ENCODE results near the gene CBX5.
"Not testable (repeated sequence)": the region's sequence is repeated elsewhere in the genome, so short reads cannot be mapped to it uniquely, and the experiment has no call there.

Gene CBX5

GRCh38 chr12:54279632-54280467 is at the start of gene CBX5:
Gene CBX5 (minus strand): TSS chr12:54280122. CDS start chr12:54257650, 22,472 bp downstream.
- H3K4me3 ChIP-seq (ENCODE audit: low read depth in 1 of 2, low read length in 2 of 2) = peak within 1 kb of the TSS; percentile 61 to 99
- peak within 1 kb of the TSS; percentile 87 for H3K27ac ChIP-seq (ENCODE audit: low read depth, low read length)
- peaks cover 52% of the 10 kb centered on the region for H3K4me1 ChIP-seq (ENCODE audit: insufficient read depth, low read length)
- no peaks in the 10 kb centered on the region for H3K27me3 ChIP-seq (ENCODE audit: control insufficient read depth in 1 of 2, insufficient read depth in 2 of 2, low read length in 2 of 2)
- H3K36me3 ChIP-seq (ENCODE audit: insufficient read depth, low read length) = peaks cover 32% of the 10 kb centered on the region
- H3K9ac ChIP-seq (ENCODE audit: low read length) = peak within 1 kb of the TSS; percentile 99
- H3K9me3 ChIP-seq (ENCODE audit: low read length) = no peaks in the 10 kb centered on the region

DNA sequence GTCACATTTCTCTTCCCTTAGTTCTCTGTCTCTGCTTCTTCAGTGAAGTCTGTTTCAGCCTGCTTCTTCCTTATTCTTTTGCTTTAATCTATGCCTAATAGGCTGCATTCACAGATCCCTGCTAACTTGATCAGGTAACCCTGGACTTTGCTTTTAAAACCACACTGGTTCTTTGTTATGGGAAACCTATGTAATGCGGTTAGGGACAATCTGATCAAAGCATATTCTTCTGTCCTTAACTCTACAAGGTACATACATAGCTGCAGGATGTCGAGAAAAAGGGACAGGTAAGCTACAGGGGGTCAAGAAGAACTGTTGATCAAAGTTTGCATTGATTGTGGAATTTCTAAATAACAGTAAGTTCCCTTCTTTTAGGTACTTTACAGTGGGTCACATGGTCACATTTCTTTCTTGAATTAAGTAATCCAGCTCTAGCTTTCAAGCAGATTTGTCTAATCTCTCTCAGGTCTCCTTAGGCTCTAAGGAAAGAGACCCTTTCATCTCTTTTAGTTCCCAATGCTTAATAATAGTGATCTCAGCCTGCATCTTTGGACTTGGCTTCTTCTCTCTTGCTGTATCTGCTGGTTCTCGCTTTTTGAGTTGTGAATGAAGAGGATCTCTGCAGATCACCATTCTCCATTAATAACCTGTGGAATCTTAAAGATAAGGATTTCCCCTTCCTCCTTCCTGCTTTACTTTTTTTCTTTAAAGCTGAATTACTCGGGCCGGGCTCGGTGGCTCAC is 48.8 kb upstream of the CBX5 start:
- no peak overlapping the region for H3K4me3 ChIP-seq (ENCODE audit: low read depth in 1 of 2, low read length in 2 of 2)
- H3K9ac ChIP-seq (ENCODE audit: low read length) = no peak overlapping the region
- no peaks in the 10 kb centered on the region for H3K27me3 ChIP-seq (ENCODE audit: control insufficient read depth in 1 of 2, insufficient read depth in 2 of 2, low read length in 2 of 2)
- H3K4me1 ChIP-seq (ENCODE audit: insufficient read depth, low read length) = peaks cover 37% of the 10 kb centered on the region
- H3K27ac ChIP-seq (ENCODE audit: low read depth, low read length) = no peak overlapping the region
- H3K36me3 ChIP-seq (ENCODE audit: insufficient read depth, low read length) = peaks cover 16% of the 10 kb centered on the region
- H3K9me3 ChIP-seq (ENCODE audit: low read length) = no peaks in the 10 kb centered on the region

GRCh38 chr12:54325442-54326109 is 45.7 kb upstream of the CBX5 start:
- Histone ChIP-seq H3K4me1 (ENCODE audit: insufficient read depth, low read length) (peaks cover 32% of the 10 kb centered on the region), H3K27ac (ENCODE audit: low read depth, low read length) (peak overlapping the region; percentile 10)

DNA sequence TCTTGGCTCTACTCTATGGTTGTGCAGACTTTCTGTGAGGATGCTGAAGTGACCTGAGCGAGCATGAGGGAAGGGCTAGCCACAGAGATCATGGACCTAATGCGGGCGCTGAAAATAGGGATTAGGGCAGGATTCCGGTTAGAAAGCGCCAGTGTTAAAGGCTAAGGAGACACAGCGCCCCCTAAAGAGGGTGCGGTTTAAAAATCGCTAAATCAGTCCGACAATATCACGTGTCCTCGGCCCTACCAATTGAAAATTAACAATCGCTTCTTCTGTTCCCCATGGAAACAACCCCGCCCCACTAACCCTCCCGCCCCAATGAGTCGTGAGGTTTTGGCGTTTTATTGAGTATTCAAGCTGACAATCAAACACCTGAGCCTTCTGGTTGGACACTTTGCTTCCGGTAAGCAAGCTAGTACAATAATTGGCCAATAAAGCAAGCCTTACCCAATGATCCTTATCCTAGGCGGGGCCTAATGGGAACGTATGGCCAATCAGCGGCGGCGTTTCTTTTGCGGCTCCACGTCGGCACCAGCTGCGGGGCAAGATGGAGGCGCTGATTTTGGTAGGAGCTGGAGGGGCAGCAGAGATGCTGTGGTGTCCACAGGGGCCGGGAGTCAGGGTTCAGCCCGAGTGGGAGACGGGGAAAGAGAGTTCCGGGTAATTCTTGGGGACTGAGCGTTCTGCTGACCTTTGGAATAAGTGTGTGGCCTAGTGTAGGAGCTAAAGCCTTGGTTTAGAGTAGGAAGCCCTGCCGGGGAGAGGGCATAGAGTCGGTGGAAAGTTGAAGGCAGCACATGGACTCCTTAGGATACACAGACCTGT is 44.9 kb upstream of the CBX5 start, which contains the start of gene COPZ1:
Gene COPZ1 (plus strand): TSS at position 515 of the 825 bp plus-strand sequence. CDS start 33 bp downstream, at position 548.
- Histone ChIP-seq H3K9ac (ENCODE audit: low read length) (peak within 1 kb of the TSS; percentile 94), H3K36me3 (ENCODE audit: insufficient read depth, low read length) (peaks cover 9% of the 10 kb centered on the region), H3K27ac (ENCODE audit: low read depth, low read length) (peak within 1 kb of the TSS; percentile 71), H3K27me3 (ENCODE audit: control insufficient read depth in 1 of 2, insufficient read depth in 2 of 2, low read length in 2 of 2) (no peaks in the 10 kb centered on the region), H3K4me3 (ENCODE audit: low read depth in 1 of 2, low read length in 2 of 2) (peak within 1 kb of the TSS; percentile 39 to 84), H3K9me3 (ENCODE audit: low read length) (no peaks in the 10 kb centered on the region), H3K4me1 (ENCODE audit: insufficient read depth, low read length) (peaks cover 25% of the 10 kb centered on the region)

More at GRCh38 chr12:54325442-54326109, 45.7 kb upstream of the CBX5 start:
- Histone ChIP-seq H3K9ac (ENCODE audit: low read length) (peak overlapping the region; percentile 94), H3K4me3 (ENCODE audit: low read depth in 1 of 2, low read length in 2 of 2) (peak overlapping the region; percentile 39 to 84), H3K36me3 (ENCODE audit: insufficient read depth, low read length) (peaks cover 13% of the 10 kb centered on the region)
- H3K9me3 ChIP-seq (ENCODE audit: low read length); H3K27me3 ChIP-seq (ENCODE audit: control insufficient read depth in 1 of 2, insufficient read depth in 2 of 2, low read length in 2 of 2): not testable (repeated sequence)

- Histone ChIP-seq H3K36me3 (ENCODE audit: insufficient read depth, low read length) (no peaks in the 10 kb centered on the region), H3K9ac (ENCODE audit: low read length) (no peak overlapping the region), H3K4me1 (ENCODE audit: insufficient read depth, low read length) (peaks cover 6% of the 10 kb centered on the region), H3K9me3 (ENCODE audit: low read length) (no peaks in the 10 kb centered on the region), H3K27ac (ENCODE audit: low read depth, low read length) (no peak overlapping the region), H3K4me3 (ENCODE audit: low read depth in 1 of 2, low read length in 2 of 2) (no peak overlapping the region), H3K27me3 (ENCODE audit: control insufficient read depth in 1 of 2, insufficient read depth in 2 of 2, low read length in 2 of 2) (no peaks in the 10 kb centered on the region)
These were observed 41.4 kb upstream of the CBX5 start for GRCh38 chr12:54321363-54321762.

- H3K27ac ChIP-seq (ENCODE audit: low read depth, low read length); H3K9ac ChIP-seq (ENCODE audit: low read length); H3K27me3 ChIP-seq (ENCODE audit: control insufficient read depth in 1 of 2, insufficient read depth in 2 of 2, low read length in 2 of 2); H3K4me1 ChIP-seq (ENCODE audit: insufficient read depth, low read length); H3K4me3 ChIP-seq (ENCODE audit: low read depth in 1 of 2, low read length in 2 of 2); H3K36me3 ChIP-seq (ENCODE audit: insufficient read depth, low read length); H3K9me3 ChIP-seq (ENCODE audit: low read length): not testable (repeated sequence)
These were observed 32.4 kb upstream of the CBX5 start for GRCh38 chr12:54312309-54312708.

- Histone ChIP-seq H3K9me3 (ENCODE audit: low read length) (no peaks in the 10 kb centered on the region), H3K27me3 (ENCODE audit: control insufficient read depth in 1 of 2, insufficient read depth in 2 of 2, low read length in 2 of 2) (no peaks in the 10 kb centered on the region), H3K4me3 (ENCODE audit: low read depth in 1 of 2, low read length in 2 of 2) (no peak overlapping the region), H3K27ac (ENCODE audit: low read depth, low read length) (no peak overlapping the region), H3K9ac (ENCODE audit: low read length) (no peak overlapping the region), H3K4me1 (ENCODE audit: insufficient read depth, low read length) (no peaks in the 10 kb centered on the region), H3K36me3 (ENCODE audit: insufficient read depth, low read length) (no peaks in the 10 kb centered on the region)
These were observed 31.1 kb upstream of the CBX5 start for GRCh38 chr12:54311051-54311450.

DNA sequence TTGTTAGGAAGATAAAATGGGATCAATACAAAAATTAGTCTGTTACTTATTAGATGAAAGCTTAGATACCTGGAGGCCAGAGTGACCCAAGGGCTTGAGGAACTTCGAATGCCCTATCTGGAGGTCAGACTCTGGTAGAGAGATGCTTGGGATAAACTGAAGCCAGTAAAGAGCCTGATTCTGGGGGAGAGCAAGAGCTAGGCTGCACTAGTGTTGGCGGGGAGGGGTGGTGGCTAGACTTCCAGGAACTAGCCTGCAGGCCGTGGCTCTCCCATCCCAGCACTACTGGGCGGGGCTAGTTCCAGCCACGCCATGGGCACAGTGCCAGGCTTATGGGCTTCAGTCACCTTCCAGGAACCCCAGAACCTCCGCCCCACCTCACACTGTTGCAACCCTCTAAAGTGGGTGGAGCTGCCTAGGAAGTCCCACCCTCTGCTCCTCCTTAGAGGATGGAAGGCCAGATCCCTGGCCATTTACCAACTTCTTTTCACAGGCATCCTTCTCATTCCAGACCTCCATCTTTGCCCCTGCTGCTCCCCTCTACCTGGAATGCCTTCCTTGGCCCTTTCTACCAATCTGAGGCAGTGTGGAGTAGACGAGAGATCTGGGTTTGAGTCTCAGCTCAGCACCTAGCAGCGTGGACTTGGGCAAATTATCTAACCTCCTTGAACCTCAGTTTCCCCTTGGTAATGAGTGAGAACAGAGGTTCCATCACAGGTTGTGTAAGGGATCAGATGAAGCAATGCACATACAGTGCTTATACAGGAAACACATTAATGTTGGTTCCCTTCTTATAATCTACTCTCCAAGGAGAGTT is 27.2 kb upstream of the CBX5 start:
- peaks cover 0 to 4% of the 10 kb centered on the region in 2 donors for H3K27me3 ChIP-seq (ENCODE audit: control insufficient read depth in 1 of 2, insufficient read depth in 2 of 2, low read length in 2 of 2)
- H3K36me3 ChIP-seq (ENCODE audit: insufficient read depth, low read length) = no peaks in the 10 kb centered on the region
- no peak overlapping the region for H3K27ac ChIP-seq (ENCODE audit: low read depth, low read length)
- H3K4me1 ChIP-seq (ENCODE audit: insufficient read depth, low read length) = no peaks in the 10 kb centered on the region
- H3K9ac ChIP-seq (ENCODE audit: low read length) = no peak overlapping the region
- H3K9me3 ChIP-seq (ENCODE audit: low read length) = no peaks in the 10 kb centered on the region
- no peak overlapping the region for H3K4me3 ChIP-seq (ENCODE audit: low read depth in 1 of 2, low read length in 2 of 2)

DNA sequence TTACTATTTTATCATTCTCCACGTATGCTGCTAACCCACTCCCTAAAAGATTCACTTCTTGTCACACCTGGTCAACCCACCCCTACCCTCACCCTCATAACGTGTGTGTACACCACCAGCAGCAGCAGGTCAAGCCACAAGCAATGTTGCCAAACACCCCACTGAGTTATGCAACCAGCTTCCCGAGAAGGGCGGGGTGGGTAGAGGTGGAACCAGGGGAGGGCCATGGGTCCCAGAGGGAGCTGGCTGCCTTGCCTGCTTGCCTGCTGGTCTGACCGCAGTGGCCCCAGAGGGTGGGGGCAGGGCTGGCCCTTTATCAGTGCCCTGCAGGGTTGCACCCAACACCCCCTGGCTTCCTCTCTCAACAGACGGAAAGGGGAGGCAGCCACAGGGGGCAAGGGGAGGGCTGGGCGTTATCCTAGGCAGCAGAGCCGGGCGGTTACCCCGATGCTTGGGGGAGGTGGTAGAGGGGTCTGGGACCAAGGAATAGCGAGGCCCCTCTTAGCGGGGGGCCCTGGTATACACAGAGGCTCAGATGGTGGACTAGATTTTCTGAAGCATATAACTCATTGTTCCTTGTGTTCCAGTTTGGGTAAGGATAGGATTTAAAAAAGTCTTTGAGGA is 24.4 kb upstream of the CBX5 start:
- Histone ChIP-seq H3K4me3 (ENCODE audit: low read depth in 1 of 2, low read length in 2 of 2) (no peak overlapping the region), H3K36me3 (ENCODE audit: insufficient read depth, low read length) (no peaks in the 10 kb centered on the region), H3K9me3 (ENCODE audit: low read length) (no peaks in the 10 kb centered on the region), H3K9ac (ENCODE audit: low read length) (no peak overlapping the region), H3K27ac (ENCODE audit: low read depth, low read length) (no peak overlapping the region), H3K27me3 (ENCODE audit: control insufficient read depth in 1 of 2, insufficient read depth in 2 of 2, low read length in 2 of 2) (peaks cover 13 to 25% of the 10 kb centered on the region in 2 donors), H3K4me1 (ENCODE audit: insufficient read depth, low read length) (peaks cover 7% of the 10 kb centered on the region)

DNA sequence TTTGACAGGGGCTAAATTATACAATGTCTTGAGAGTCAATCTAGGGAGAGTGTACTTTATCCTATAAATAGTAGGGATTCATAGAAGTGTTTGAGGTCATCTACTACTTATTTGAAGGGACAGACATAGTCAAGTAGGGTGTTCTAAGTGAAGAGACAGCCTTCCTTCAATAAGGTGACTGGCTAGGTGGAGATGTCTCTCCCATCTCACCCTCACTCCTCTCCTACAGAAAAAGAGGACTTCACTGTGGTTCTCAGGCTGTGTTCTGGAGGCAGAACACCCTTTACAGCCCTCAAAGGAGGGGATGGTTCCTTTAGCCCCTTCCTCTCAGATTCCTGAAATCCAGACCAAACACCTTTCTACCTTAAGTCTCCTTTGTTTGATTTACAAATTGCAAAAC is 23.7 kb upstream of the CBX5 start:
- no peak overlapping the region for H3K27ac ChIP-seq (ENCODE audit: low read depth, low read length)
- H3K4me1 ChIP-seq (ENCODE audit: insufficient read depth, low read length) = peaks cover 7% of the 10 kb centered on the region
- peaks cover 19 to 32% of the 10 kb centered on the region in 2 donors for H3K27me3 ChIP-seq (ENCODE audit: control insufficient read depth in 1 of 2, insufficient read depth in 2 of 2, low read length in 2 of 2)
- H3K36me3 ChIP-seq (ENCODE audit: insufficient read depth, low read length) = no peaks in the 10 kb centered on the region
- no peaks in the 10 kb centered on the region for H3K9me3 ChIP-seq (ENCODE audit: low read length)
- no peak overlapping the region for H3K9ac ChIP-seq (ENCODE audit: low read length)
- no peak overlapping the region for H3K4me3 ChIP-seq (ENCODE audit: low read depth in 1 of 2, low read length in 2 of 2)

Measured in muscle layer of colon (tissue), 2 donors.